ENCODE data around the gene KCNK16.

Gene KCNK16

DNA sequence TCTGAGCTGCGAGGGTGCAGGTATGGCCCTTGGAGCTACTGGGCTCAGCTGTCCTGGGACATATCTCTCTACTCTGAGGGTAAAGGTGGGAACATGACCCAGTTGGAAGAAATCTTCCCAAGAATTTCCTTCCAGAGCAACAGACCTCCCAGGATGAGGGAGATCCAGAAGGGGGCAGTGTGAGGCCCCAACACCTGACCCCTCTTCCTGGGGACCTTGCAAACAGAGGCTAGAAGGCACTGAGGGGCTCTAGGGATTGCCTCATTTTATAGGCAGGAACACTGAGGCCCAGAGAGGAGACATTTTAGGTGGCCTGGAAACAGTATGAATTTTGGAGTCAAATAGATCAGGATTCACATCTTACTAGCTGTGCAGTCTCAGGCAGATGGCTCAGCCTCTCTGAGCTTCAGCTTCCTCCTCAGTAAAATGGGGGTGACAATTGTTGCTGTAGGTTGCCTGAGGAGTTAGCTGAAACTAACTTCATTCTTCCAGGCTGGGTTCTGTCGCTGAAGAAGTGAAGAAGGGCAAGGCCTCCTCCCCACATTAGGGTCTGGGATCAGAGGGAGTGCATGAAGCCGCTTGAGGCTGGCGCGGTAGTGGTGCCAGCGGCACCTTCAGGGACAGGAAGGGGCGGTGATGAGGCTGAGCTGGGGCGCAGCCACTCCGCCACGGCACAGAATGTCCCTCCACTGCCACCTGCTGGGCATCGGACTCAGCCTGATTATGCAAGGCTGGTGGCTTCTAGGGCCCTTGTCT, 19.7 kb downstream of the KCNK16 start:
- TF ChIP-seq EZH2phosphoT487 (IDR thresholded peaks at IDR 0.05; ENCODE audit: borderline replicate concordance), result no peak
- TF ChIP-seq, protein P1, sequence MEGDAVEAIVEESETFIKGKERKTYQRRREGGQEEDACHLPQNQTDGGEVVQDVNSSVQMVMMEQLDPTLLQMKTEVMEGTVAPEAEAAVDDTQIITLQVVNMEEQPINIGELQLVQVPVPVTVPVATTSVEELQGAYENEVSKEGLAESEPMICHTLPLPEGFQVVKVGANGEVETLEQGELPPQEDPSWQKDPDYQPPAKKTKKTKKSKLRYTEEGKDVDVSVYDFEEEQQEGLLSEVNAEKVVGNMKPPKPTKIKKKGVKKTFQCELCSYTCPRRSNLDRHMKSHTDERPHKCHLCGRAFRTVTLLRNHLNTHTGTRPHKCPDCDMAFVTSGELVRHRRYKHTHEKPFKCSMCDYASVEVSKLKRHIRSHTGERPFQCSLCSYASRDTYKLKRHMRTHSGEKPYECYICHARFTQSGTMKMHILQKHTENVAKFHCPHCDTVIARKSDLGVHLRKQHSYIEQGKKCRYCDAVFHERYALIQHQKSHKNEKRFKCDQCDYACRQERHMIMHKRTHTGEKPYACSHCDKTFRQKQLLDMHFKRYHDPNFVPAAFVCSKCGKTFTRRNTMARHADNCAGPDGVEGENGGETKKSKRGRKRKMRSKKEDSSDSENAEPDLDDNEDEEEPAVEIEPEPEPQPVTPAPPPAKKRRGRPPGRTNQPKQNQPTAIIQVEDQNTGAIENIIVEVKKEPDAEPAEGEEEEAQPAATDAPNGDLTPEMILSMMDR (conservative IDR thresholded peaks at IDR 0.05; ENCODE audit: low read length), result peak; percentile 85
- Histone ChIP-seq H3K4me2 (ENCODE audit: low read depth, low read length, poor library complexity, severe bottlenecking) (peak overlapping the region; percentile 65), H4K20me1 (ENCODE audit: insufficient read depth, low read length, poor library complexity, severe bottlenecking) (no peaks in the 10 kb centered on the region), H3K79me2 (ENCODE audit: insufficient read depth, low read length) (no peaks in the 10 kb centered on the region), H3K9me3 (ENCODE audit: insufficient read depth, low read depth, low read length) (no peaks in the 10 kb centered on the region), H3F3A (ENCODE audit: low read depth) (no peaks in the 10 kb centered on the region), H3K4me3 (ENCODE audit: low read length, poor library complexity, severe bottlenecking) (peak overlapping the region; percentile 46), H3K27me3 (ENCODE audit: insufficient read depth, low read length, poor library complexity, severe bottlenecking) (no peaks in the 10 kb centered on the region), H3K9ac (ENCODE audit: low read depth, low read length, poor library complexity, severe bottlenecking) (no peak overlapping the region), H3K9me2 (replicated peaks; ENCODE audit: low read depth, low read length) (no peaks in the 10 kb centered on the region), H3K4me1 (ENCODE audit: insufficient read depth, low read length, poor library complexity, severe bottlenecking) (no peaks in the 10 kb centered on the region), H2AFZ (ENCODE audit: low read length) (peak overlapping the region; percentile 83), H3K36me3 (ENCODE audit: insufficient read depth, low read length) (no peaks in the 10 kb centered on the region)

DNA sequence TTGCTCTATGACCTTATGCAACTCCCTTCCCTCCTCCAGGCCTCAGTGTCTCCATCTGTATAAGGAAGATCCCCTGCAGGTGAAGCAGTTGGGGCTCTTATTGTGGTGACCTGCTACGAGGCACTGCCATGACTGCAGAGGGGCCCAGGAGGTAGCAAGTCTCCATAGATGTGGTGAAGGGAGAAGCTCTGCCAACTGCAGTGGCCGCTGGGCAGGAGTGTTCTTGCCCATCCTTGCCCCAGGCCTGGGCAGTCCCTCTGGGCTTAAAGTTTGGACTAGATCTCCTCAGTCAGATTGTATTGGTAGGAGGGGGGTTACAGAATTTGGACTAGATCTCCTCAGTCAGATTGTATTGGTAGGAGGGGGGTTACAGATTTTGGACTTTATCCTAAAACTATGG, 20.5 kb downstream of the KCNK16 start:
- Histone ChIP-seq H3K36me3 (ENCODE audit: insufficient read depth, low read length) (no peaks in the 10 kb centered on the region), H3K79me2 (ENCODE audit: insufficient read depth, low read length) (no peaks in the 10 kb centered on the region), H3K4me3 (ENCODE audit: low read length, poor library complexity, severe bottlenecking) (no peak overlapping the region), H3K9me2 (replicated peaks; ENCODE audit: low read depth, low read length) (no peaks in the 10 kb centered on the region), H3K27me3 (ENCODE audit: insufficient read depth, low read length, poor library complexity, severe bottlenecking) (no peaks in the 10 kb centered on the region), H3K4me1 (ENCODE audit: insufficient read depth, low read length, poor library complexity, severe bottlenecking) (no peaks in the 10 kb centered on the region), H3K9me3 (ENCODE audit: insufficient read depth, low read depth, low read length) (no peaks in the 10 kb centered on the region), H3K9ac (ENCODE audit: low read depth, low read length, poor library complexity, severe bottlenecking) (no peak overlapping the region), H3K4me2 (ENCODE audit: low read depth, low read length, poor library complexity, severe bottlenecking) (no peak overlapping the region), H3F3A (ENCODE audit: low read depth) (no peaks in the 10 kb centered on the region), H2AFZ (ENCODE audit: low read length) (no peak overlapping the region), H4K20me1 (ENCODE audit: insufficient read depth, low read length, poor library complexity, severe bottlenecking) (no peaks in the 10 kb centered on the region)
- TF ChIP-seq EZH2phosphoT487 (IDR thresholded peaks at IDR 0.05; ENCODE audit: borderline replicate concordance), result no peak
- TF ChIP-seq, protein P1 (conservative IDR thresholded peaks at IDR 0.05; ENCODE audit: low read length), result no peak

DNA sequence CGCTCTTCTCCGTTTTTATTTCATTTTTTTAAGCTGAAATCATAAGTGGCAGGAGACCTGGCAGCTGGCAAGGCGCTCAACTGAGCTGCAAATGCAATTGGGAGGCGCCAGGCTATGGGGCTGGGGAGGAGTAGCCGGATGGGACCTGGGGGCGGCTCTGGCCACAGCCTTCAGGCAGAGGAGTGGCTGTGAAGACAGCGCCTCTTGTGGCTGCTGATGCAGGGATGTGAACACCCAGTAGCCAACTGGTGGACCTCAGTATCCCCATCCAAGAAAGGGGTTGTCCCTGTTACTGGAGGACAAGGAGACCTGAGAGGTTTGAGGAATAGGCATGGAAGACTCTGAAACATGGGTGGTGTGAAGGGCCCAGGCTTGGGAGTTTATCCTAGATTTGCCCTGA, 20.9 kb downstream of the KCNK16 start:
- H3K9ac ChIP-seq (ENCODE audit: low read depth, low read length, poor library complexity, severe bottlenecking), result no peak overlapping the region
- H3K4me1 ChIP-seq (ENCODE audit: insufficient read depth, low read length, poor library complexity, severe bottlenecking), result no peaks in the 10 kb centered on the region
- H3F3A ChIP-seq (ENCODE audit: low read depth), result no peaks in the 10 kb centered on the region
- no peak overlapping the region for H3K4me3 ChIP-seq (ENCODE audit: low read length, poor library complexity, severe bottlenecking)
- no peaks in the 10 kb centered on the region for H3K27me3 ChIP-seq (ENCODE audit: insufficient read depth, low read length, poor library complexity, severe bottlenecking)
- no peaks in the 10 kb centered on the region for H3K79me2 ChIP-seq (ENCODE audit: insufficient read depth, low read length)
- H3K9me2 ChIP-seq (replicated peaks; ENCODE audit: low read depth, low read length), result no peaks in the 10 kb centered on the region
- no peak overlapping the region for H3K4me2 ChIP-seq (ENCODE audit: low read depth, low read length, poor library complexity, severe bottlenecking)
- H3K9me3 ChIP-seq (ENCODE audit: insufficient read depth, low read depth, low read length), result no peaks in the 10 kb centered on the region
- H3K36me3 ChIP-seq (ENCODE audit: insufficient read depth, low read length), result no peaks in the 10 kb centered on the region
- H2AFZ ChIP-seq (ENCODE audit: low read length), result no peak overlapping the region
- no peaks in the 10 kb centered on the region for H4K20me1 ChIP-seq (ENCODE audit: insufficient read depth, low read length, poor library complexity, severe bottlenecking)
- TF ChIP-seq, protein P1 (conservative IDR thresholded peaks at IDR 0.05; ENCODE audit: low read length), result peak; percentile 53
- TF ChIP-seq EZH2phosphoT487 (IDR thresholded peaks at IDR 0.05; ENCODE audit: borderline replicate concordance), result no peak

Measured in Loucy (cell line).